NCI-H748 (cell line): Measurements from ENCODE around the gene FAM240B.

Experiments used
- DNase-seq: peaks from one replicate; lab custom pipeline; 2025; ENCODE audit not compliant: unreplicated experiment; lab: John Stamatoyannopoulos, UW

FAM240B gene

DNA sequence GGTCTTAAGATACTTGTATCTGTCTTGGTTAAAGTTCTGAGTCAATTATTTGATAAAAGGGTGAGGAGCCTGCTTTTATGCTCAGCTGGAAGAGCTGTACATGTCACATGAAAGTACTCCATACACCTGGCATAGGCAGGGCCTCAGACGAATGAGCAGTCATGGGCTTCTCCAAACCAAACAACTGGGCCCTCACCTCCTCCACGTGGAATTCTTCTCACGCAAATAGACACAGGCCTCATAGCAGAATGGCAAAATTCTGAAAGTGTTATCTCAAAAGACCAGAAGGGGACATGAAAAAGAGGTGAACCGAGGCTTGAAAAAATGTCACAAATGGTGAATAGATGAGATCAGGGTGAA is 48.6 kb downstream of the FAM240B start:
- no peak for DNase-seq

DNA sequence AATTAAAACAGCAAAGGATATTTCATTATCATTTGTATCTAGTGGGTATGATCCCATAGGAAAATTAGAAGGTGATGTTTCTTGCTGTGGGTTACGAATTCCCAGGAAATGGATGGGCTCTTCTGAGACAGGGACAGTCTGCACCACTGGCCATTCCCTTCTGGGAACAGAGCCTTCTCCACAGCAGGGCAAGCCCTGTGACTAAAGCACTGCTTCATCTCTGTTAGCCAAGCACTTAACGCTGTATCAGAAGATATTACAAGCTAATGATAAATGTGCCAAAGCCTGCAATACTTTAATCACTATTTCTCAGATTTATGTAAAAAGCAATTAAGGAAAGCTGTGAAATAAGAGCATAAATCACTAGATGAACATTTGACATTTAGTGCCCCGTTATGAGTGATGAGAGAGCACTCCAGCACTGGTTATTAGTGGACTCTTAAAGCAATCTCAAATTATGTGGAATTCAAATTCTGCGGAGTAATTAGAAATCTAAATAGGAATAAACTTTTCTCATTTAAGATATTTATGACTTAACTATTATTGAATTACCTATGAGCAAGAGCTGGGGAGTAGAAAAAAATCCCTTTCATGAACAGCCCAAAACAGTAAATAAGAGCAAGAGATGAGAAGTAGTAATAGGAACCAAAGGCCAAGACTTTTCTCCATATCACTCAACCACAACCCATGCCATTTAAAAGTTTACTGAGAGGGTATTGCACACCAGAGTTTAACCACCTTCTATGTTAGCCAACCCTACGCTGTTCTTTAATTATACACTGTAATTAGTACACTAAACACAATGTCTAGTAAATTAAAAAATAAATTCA is 49.2 kb downstream of the FAM240B start:
- no peak for DNase-seq

DNA sequence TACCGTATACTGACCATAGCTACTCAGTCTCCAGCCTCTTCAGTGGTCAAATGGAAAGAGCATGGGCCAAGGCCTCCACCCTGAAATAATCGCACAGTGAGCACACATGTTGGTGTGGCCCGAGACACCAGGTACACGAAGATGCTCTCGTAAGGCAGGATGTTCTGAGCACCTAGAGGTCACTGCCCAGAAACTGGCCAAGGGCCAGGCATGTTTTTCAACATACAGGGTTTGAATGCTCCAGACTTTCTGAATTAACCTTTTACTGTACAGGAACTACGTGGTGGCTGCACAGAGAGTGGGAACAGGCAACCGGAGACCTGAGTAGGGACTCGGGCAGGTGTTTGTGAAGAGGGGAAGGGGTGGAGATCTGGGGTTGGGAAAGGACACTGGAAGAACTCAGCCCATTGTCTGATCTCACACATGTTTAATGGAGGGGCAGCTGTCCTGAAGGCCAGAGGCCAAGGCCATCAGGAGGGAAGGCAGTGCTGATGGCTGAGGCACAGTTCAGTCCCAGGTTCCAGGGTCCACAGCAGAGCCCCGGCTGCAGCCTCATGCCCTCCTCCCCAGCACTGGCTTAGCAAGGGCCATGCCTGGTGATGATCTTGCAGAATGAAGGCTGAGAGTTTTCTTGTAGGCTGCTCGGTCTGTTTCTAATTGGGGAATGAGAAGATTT is 51.0 kb downstream of the FAM240B start:
- no peak for DNase-seq

GRCh38 chr9:38662763-38663593 is 57.0 kb downstream of the FAM240B start:
- DNase-seq: no peak

DNA sequence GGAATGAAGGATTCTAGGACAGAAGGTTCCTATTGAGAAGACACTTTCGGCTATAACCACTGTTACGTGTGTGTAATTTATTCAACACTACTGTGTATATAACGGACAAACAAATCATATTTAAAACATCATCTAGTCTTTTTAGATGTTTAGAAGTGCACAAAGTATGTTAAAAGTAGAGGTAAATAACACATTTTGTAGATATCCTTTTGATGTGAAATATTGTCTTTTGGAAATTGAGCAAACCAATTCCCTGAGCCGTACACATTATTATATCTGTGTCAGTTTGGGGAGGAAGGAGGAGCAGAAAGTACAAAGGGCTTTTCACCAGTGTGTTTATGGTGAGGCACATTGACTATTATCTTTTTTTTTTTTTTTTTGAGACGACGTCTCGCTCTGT is 60.4 kb downstream of the FAM240B start:
- DNase-seq: no peak

GRCh38 chr9:38656896-38657295 is 63.0 kb downstream of the FAM240B start:
- DNase-seq: no peak

DNA sequence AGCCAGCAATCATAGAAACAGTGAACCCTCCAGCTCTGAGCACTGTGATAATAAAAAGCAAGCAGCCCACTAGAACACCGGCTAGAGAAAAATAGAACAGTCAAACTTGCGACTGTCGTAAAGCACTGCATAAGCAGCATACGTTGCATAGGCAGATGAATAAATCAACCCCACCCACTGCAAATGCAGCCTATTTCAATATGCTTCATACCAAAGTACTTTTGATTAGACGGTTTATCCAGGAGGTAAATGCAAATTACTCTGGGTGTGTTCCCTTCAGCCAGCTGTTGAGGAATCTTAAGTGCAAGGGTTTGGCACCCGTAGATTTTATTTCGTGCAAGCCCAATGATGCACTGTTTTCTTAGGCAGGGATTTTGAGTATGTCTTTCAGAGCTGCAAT is 67.4 kb downstream of the FAM240B start:
- no peak for DNase-seq

DNA sequence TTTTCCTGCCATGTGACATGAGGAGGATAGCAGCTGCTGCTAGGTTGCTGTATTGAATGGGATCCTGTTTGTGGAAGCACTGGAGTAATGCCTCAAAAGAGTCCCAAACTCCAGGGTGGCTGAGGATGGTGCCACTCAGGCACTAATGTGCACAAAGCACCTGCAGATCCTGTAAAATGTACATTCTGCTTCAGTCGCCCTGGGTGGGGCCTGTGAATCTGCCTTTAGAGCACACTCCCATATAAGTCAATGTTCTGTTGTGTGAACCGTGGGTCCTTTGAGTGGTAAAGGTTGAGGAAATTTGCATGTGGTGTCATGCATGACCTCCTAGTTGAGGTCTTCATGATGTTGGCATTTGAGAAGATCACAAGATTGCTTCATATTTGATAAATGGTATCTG is 67.9 kb downstream of the FAM240B start:
- DNase-seq: no peak

DNA sequence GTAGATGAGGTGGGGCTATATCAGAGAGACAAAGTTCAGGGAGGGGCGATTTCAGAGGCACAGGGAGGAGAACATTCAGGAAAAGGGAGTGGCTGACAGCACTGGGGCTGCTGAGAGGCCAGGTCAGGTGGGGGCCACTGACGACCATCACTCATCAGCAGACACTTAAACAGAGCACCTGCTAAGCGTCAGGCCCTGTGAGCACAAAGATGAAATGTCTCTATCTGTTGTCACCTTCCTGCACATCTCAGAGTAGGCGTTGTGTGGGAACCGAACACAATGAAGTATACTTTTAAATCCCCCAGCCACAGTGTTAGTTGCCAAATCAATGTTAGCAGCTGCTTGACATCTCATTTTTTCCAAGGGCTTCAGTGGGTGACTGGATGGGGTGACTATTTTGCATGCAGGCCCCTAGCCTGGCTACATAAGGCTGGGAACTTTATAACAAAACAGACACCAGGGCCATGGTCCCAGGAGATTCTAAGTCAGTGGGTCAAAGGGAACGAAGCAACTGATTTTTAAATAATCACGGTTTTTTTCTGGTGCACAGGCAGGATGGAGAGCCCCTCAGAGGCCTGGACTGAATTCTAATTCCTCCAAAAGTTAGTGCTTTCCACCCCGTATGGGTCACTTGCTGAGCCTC is 68.4 kb downstream of the FAM240B start:
- no peak for DNase-seq

GRCh38 chr9:38650564-38650963 is 69.4 kb downstream of the FAM240B start:
- no peak for DNase-seq

GRCh38 chr9:38649731-38650363 is 70.1 kb downstream of the FAM240B start:
- DNase-seq: no peak

- DNase-seq: no peak
These were observed 75.3 kb downstream of the FAM240B start for GRCh38 chr9:38644601-38645000.
